ENCODE results near the gene DES. TPM values are rescaled to one million over a fixed set of nuclear protein-coding genes. Genes with fewer than 3 reads are reported as not detected.
A peak's percentile ranks its signal among the peaks of the same experiment; 100 is the strongest.

Gene DES
- total and polyA plus RNA-seq, 9 of the 15 experiments (the other 6 are each of a cell fraction or from before 2014, with no cell fraction given): 2.5 to 58.9 (median 21.9) TPM

GRCh38 chr2:219381448-219381847 is 36.7 kb upstream of the DES start (continued):
- peak; percentile 95 for TF ChIP-seq ZBTB17 (CRISPR knock-in tag; IDR thresholded peaks at IDR 0.05)
- peak; percentile 12 to 41 for TF ChIP-seq E2F6 (IDR thresholded peaks at IDR 0.05; ENCODE audit: borderline replicate concordance in 1 of 2, extremely low read depth in 1 of 2, insufficient read depth in 1 of 2, insufficient read length in 1 of 2, low read depth in 1 of 2, low read length in 1 of 2, poor library complexity in 1 of 2, severe bottlenecking in 1 of 2)
- TF ChIP-seq REST (IDR thresholded peaks at IDR 0.05; ENCODE audit: borderline replicate concordance): peak; percentile 20; the same call in 1 of the 2 replicates
- TF ChIP-seq REST (CRISPR knock-in tag; IDR thresholded peaks at IDR 0.05; ENCODE audit: low read depth): no peak
- 0 out of 2 replicates have a peak, but pooled peaks have one; percentile 27 for TF ChIP-seq POLR2AphosphoS5 (IDR thresholded peaks at IDR 0.05; ENCODE audit: control insufficient read depth, insufficient read depth, low read depth, low read length)
- TF ChIP-seq BMI1 (IDR thresholded peaks at IDR 0.05; ENCODE audit: low read length): no peak

Data from K562 (cell line).